GM12873 (cell line): ENCODE results near the gene WDR31.

Source experiments
- CTCF ChIP-seq: IDR thresholded peaks from 2 replicates; pipeline ENCODE4 v1.5.1; 2012; ENCODE audit warnings: low read depth, mild to moderate bottlenecking, moderate library complexity, low read length, control low read depth; ENCODE audit not compliant: insufficient read depth; ENCODE audit errors: missing control alignments

The WDR31 gene

DNA sequence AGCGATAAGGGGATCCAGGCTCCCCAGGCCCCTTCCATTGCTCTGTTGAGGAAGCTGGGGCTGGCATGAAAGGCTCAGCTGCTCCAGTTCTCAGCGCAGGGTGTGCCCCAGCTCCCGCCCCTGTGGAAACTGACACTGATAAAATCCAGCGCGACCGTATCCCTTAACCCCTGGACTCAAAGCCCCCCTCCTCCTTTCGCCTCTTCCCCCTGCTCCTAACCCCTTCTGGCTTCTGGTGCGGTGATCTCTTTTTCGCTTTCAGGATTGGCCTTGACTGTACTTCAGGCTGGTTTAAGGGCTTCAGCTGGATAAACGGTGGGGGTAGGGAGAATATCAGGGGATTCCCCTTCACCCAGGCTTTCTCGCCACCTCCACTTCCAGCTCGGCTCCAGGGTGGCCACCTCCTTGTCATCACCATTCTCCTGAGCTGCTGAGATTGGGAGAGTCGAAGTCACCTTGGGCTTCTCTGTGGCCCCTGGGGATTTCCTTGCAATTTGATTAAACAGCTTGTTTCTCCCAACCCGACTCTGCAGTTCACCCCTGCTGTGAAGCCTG lies 10.1 kb upstream of the WDR31 start:
- TF ChIP-seq CTCF, result no peak

GRCh38 chr9:113349445-113350094 lies 9.5 kb upstream of the WDR31 start, which contains the start of gene BSPRY:
Gene BSPRY, plus strand, starts transcription at chr9:113349541. Its CDS starts 39 bp downstream, at chr9:113349580.
- no peak for TF ChIP-seq CTCF

DNA sequence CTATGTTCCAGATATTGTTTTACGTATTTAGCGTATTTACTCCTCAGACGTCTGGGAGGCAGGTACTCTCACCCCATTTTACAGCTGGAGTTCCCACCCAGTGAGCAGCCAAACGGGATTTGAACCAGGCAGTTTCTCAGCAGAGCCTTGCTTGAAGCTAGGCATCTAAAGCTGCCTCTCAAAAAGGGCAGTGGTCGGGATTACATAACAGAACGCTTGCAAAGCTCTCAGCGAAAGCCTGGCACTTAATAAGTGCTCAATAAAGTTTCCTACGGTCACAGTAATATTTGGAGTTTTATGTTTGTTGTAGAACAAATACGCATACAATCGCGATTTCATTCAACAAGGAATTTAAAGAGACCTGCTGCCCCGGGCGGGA lies 9.0 kb upstream of the WDR31 start:
- TF ChIP-seq CTCF, result no peak

DNA sequence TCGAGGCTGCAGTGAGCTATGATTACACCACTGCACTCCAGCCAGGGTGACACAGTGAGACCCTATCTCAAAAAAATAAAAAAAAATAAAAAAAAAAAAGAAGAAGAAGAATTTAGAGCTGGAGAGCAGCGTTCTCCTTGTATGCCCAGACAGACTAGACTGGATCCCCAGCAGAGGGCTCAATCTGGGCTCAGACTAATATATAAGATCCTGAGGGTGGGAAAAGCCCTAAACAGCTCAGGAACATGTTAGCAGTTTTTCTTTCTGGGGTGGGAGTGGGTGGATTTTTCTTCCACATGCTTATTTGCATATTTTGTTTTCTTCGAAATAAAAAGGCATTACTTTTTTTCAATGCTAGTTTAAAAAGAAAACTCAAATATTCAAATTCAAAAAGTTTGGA lies 8.4 kb upstream of the WDR31 start:
- no peak for TF ChIP-seq CTCF

- TF ChIP-seq CTCF, result no peak
Measured at GRCh38 chr9:113345671-113346070, 5.6 kb upstream of the WDR31 start.

DNA sequence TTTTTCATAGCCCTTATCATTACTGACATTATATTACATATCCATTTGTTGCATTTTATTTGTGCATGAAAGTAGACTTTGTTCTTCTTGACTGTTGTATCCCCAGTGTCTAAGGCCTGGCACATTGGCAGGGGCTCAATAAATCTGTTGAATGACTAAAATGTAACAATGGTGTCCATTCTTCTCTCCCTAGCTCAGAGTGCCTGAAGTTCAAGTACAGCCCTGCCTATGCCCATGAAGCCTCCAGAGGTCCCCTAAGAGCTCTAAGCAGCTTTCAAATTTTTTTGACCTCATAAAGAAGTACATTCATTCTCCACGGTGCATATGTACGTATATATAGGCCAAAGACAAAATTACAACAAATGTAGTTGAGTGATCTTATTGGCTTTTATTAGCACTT lies 5.1 kb upstream of the WDR31 start:
- TF ChIP-seq CTCF, result no peak

- TF ChIP-seq CTCF, result no peak
Measured at GRCh38 chr9:113343732-113344231, 3.7 kb upstream of the WDR31 start.
